Activated CD4-positive, alpha-beta memory T cell treated with anti-CD3 and anti-CD28 coated beads, Interleukin-2, amount 10 ng/mL, durations not matched to agents 7 days and 5 days (primary cell): ENCODE data around the gene CENPA. TPM values are rescaled to one million over a fixed set of nuclear protein-coding genes. Genes with fewer than 3 reads are reported as not detected.
"Not testable (repeated sequence)": the region's sequence is repeated elsewhere in the genome, so short reads cannot be mapped to it uniquely, and the experiment has no call there.

ENCODE experiments used
- CTCF ChIA-PET: fragments of 350-600 bp; sonication (Branson Sonifier 250); formaldehyde crosslinking; loops from one replicate; lab custom pipeline; 2021; ENCODE audit warnings: antibody characterized with exemption, inconsistent platforms; lab: Charles Lee
- POLR2A ChIA-PET: fragments of 350-600 bp; sonication (Branson Sonifier 250); formaldehyde crosslinking; loops from one replicate; lab custom pipeline; 2021; ENCODE audit warnings: antibody characterized with exemption; lab: Charles Lee
- DNase-seq: peaks from one replicate; pipeline ENCODE4 v3.0.0-alpha.2; 2020
- H3K27ac Mint-ChIP-seq: one replicate; pipeline ENCODE4 v1.8.0; 2021; ENCODE audit warnings: mild to moderate bottlenecking, mixed read lengths
- H3K27me3 Mint-ChIP-seq: one replicate; pipeline ENCODE4 v1.8.0; 2021; ENCODE audit warnings: mixed read lengths
- H3K36me3 Mint-ChIP-seq: one replicate; pipeline ENCODE4 v1.8.0; 2021; ENCODE audit warnings: low read depth, mixed read lengths
- H3K4me1 Mint-ChIP-seq: one replicate; pipeline ENCODE4 v1.8.0; 2021; ENCODE audit warnings: mixed read lengths
- H3K4me3 Mint-ChIP-seq: one replicate; pipeline ENCODE4 v1.8.0; 2021; ENCODE audit warnings: mild to moderate bottlenecking, mixed read lengths
- H3K9me3 Mint-ChIP-seq: one replicate; pipeline ENCODE4 v1.8.0; 2021; ENCODE audit warnings: mixed read lengths
- total RNA-seq, 2 experiments: library from RNA; stranded (reverse); gene quantifications; one replicate each; pipeline ENCODE4 v1.2.3, GENCODE V29; 2021

The CENPA gene
- total RNA-seq = 10 to 100 TPM; 39.5 to 43.1 TPM

DNA sequence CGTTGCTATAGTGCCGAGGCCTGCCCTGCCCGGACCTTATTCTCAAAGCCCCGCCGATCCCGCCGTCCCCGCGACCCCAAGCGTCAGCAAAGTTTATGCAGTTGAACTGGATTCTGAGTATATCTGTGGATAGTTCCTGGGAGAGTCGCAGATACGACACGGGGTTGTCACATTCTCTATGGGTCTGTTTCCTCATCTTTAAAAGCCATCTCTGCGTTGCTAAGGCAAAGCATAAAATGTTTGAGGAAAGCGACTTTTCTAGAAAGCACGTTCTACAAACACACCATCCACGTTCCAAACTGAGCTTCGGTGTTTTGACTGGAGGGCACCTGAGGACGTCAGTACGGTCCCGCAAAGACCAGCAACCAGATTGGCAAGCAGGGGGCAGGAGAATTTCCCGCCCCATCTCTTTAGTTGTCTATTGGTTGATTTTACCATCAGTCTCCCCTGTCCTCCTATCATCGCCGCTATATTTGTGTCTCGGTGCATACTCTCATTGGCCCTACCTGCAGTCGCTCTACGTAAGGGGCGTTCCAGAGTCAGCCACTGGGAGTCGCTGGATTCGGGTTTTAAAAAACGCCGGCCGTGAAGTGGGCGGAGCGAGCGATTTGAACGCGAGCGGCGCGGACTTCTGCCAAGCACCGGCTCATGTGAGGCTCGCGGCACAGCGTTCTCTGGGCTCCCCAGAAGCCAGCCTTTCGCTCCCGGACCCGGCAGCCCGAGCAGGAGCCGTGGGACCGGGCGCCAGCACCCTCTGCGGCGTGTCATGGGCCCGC is at the start of gene CENPA:
TSS of gene CENPA (plus strand) at position 626 of the 776 bp plus-strand sequence. CDS start at position 767, 141 bp downstream.
- Mint-ChIP-seq H3K27ac (peak within 1 kb of the TSS; percentile 84), H3K4me3 (peak within 1 kb of the TSS; percentile 95), H3K36me3 (peaks cover 44% of the 10 kb centered on the region), H3K27me3 (no peaks in the 10 kb centered on the region), H3K9me3 (peaks cover 6% of the 10 kb centered on the region), H3K4me1 (peaks cover 40% of the 10 kb centered on the region)
- ChIA-PET CTCF (interaction anchor here (1.0 to 1.8 kb wide), 2 partner anchors 15 to 137 kb away, joined by 3 to 4 read pairs; no protein-coding TSS in a partner anchor), POLR2A (interaction anchor here (1.0 to 5.3 kb wide), 6 partner anchors 9 to 585 kb away, joined by 3 to 84 read pairs (median 5); partner anchors contain the start of genes SLC35F6, SNX17 and TMEM214)
- peak; percentile 97 for DNase-seq

DNA sequence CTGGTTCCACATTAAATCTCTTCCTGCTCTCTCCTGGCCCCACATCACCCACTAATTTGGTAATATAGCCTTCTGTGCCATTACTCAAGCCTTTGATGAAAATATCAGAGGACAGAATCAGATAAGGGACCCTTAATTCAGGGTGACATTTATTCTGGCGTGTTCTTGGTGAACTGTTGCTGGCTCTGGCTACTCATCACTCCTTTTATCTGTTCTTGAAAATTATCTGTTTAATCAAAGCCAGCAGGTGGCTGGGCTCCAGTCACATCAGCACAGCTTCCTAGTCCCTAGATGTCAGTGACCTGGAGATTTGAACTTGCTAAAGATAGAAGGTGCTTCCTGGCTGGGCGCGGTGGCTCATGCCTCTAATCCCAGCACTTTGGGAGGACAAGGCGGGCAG is 48.6 kb upstream of the CENPA start:
- no peak for DNase-seq
- no peaks in the 10 kb centered on the region for H3K36me3 Mint-ChIP-seq
- no peak overlapping the region for H3K4me3 Mint-ChIP-seq
- ChIA-PET POLR2A (no interaction called here), CTCF (interaction anchor here (1.6 kb wide), 1 partner anchor 8 kb away, joined by 8 read pairs; no protein-coding TSS in a partner anchor)
- no peak overlapping the region for H3K27ac Mint-ChIP-seq
- H3K4me1 Mint-ChIP-seq = peaks cover 7% of the 10 kb centered on the region
- H3K9me3 Mint-ChIP-seq = no peaks in the 10 kb centered on the region
- H3K27me3 Mint-ChIP-seq = peaks cover 6% of the 10 kb centered on the region

DNA sequence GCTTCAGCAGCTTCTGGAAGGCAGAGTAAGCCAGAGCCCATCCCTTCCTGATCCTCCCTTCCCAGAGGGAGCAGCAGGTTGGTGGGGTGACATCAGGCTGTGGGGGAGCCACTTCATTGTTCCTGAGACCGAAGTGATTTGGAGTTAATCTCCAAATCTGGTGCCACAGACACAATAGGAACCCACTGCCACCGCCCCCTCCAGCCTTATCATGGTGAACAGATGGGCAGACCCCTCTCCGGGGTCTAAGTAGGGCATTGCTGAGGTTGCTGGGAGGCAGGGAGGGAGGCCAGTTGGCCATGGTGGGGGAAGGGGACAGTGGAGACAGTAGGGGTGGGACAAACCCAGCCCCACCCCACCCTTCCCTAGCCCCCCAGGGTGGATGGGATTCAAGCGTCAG is 47.4 kb upstream of the CENPA start:
- H3K4me3 Mint-ChIP-seq = no peak overlapping the region
- no peaks in the 10 kb centered on the region for H3K9me3 Mint-ChIP-seq
- no peaks in the 10 kb centered on the region for H3K36me3 Mint-ChIP-seq
- no peak for DNase-seq
- POLR2A ChIA-PET = no interaction called here
- CTCF ChIA-PET = no interaction called here
- H3K27ac Mint-ChIP-seq = no peak overlapping the region
- H3K27me3 Mint-ChIP-seq = peaks cover 4% of the 10 kb centered on the region
- H3K4me1 Mint-ChIP-seq = peaks cover 7% of the 10 kb centered on the region

DNA sequence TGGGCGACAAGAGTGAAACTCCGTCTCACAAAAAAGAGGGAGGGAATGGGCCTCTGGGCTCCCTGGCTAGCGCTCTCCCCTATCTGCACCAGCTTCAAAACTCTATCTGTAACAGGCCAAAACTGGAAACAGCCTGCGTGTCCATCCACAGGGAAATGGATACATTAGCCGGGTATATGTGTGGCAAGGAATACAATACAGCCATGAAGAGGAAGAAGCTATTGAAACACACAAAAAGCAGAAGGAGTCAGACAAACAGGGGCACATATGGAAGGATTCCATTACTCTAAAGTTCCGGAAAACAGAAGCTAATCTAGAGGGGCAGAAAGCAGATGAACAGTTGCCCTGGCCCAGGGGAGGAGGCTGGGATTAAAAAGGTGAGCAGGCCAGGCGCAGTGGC is 46.3 kb upstream of the CENPA start:
- H3K27ac Mint-ChIP-seq = no peak overlapping the region
- H3K4me1 Mint-ChIP-seq = peaks cover 7% of the 10 kb centered on the region
- H3K9me3 Mint-ChIP-seq = no peaks in the 10 kb centered on the region
- H3K36me3 Mint-ChIP-seq = no peaks in the 10 kb centered on the region
- POLR2A ChIA-PET = no interaction called here
- no peak for DNase-seq
- no peak overlapping the region for H3K4me3 Mint-ChIP-seq
- CTCF ChIA-PET = no interaction called here
- peaks cover 1% of the 10 kb centered on the region for H3K27me3 Mint-ChIP-seq

DNA sequence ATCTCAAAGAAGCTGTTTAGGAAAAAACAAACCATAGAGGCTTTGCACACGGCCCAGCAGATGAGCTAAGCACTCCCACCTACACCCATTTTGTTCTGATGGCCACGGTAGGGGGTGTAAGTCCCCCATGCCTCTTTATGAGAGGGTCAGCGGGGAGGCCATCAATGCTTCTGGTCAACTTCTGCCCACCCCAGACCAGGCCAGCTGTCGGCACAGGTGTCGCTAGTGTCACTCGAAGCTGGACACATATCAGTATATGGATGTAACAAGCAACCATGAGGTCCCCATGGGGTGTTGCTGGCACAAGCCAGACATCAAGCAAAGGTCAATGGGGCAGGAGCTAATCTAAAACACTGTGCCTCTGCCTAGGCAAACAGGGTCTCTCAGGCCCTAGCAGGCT is 45.5 kb upstream of the CENPA start:
- Mint-ChIP-seq H3K9me3 (no peaks in the 10 kb centered on the region), H3K4me1 (peaks cover 7% of the 10 kb centered on the region), H3K27me3 (peaks cover 1% of the 10 kb centered on the region), H3K4me3 (no peak overlapping the region), H3K27ac (no peak overlapping the region), H3K36me3 (no peaks in the 10 kb centered on the region)
- CTCF ChIA-PET = no interaction called here
- no peak for DNase-seq
- POLR2A ChIA-PET = no interaction called here

DNA sequence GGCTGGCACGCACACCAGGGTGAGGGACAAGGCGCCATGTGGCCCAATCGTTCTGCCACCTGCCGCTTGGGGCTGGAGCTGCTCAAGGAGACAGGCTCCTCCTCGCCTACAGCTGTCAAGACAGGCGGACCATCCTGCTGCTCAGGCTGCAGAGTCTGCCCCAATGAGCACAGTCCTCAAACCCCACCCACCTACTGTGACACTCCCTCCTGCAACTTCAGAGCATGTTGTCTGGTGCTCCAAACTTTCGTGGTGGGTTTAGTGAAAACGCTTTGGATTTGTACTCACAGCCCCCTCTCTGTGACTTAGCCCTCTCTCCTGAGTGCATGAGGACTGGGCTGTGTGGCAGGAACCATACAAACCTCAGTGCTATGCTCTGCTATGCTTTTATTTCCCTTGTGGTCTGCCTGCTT is 45.0 kb upstream of the CENPA start:
- Mint-ChIP-seq H3K9me3 (no peaks in the 10 kb centered on the region), H3K4me3 (no peak overlapping the region), H3K36me3 (no peaks in the 10 kb centered on the region), H3K27ac (no peak overlapping the region), H3K4me1 (peaks cover 7% of the 10 kb centered on the region), H3K27me3 (peaks cover 1% of the 10 kb centered on the region)
- ChIA-PET CTCF (interaction anchor here (0.8 kb wide), 1 partner anchor 133 kb away, joined by 3 read pairs; no protein-coding TSS in a partner anchor), POLR2A (no interaction called here)
- DNase-seq = no peak

DNA sequence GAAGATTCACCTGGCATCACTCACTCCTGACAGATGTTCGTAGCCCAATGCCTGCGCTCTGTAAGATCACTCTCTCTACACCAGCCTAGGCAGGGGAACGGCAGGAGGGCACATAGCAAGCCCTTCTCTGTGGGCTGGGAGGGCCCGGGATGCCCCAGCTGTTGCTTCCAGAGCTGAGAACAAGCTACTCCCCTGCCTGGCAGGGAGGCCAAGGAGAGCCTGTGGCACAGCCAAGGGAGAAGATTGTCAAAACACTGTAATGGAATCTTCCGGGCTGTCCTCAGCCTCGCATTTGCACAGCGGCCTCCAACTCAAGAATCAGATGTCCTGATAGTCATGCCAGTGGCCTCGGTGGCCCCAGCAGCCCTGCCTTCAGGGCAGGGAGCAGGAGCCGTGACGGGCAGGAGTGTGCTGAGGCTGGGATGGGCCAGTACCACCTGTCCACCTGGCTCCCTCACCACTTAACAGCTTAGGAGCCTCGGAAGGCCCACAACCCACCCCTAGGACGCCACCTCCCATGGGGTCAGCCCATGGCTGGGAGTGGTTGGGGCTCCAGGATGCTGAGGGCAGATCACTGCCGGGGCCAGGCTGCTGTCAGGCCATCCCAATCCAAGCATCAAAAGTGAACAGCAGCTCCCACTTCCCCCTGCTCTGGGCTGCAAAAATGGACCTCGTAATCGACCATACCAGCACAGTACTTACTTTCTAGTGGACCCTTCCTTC is 43.6 kb upstream of the CENPA start:
- DNase-seq = no peak
- no peaks in the 10 kb centered on the region for H3K9me3 Mint-ChIP-seq
- no peak overlapping the region for H3K27ac Mint-ChIP-seq
- peaks cover 7% of the 10 kb centered on the region for H3K4me1 Mint-ChIP-seq
- POLR2A ChIA-PET = no interaction called here
- CTCF ChIA-PET = interaction anchor here (0.5 to 1.1 kb wide), 3 partner anchors 104 to 887 kb away, joined by 3 read pairs; no protein-coding TSS in a partner anchor
- no peak overlapping the region for H3K4me3 Mint-ChIP-seq
- peaks cover 1% of the 10 kb centered on the region for H3K27me3 Mint-ChIP-seq
- no peaks in the 10 kb centered on the region for H3K36me3 Mint-ChIP-seq

GRCh38 chr2:26743852-26744251 is 42.0 kb upstream of the CENPA start:
- peaks cover 7% of the 10 kb centered on the region for H3K4me1 Mint-ChIP-seq
- no peak overlapping the region for H3K4me3 Mint-ChIP-seq
- H3K27ac Mint-ChIP-seq = no peak overlapping the region
- ChIA-PET POLR2A (no interaction called here), CTCF (interaction anchor here (2.5 to 6.5 kb wide), 2 partner anchors 138 to 147 kb away, joined by 9 to 88 read pairs; no protein-coding TSS in a partner anchor)
- no peak for DNase-seq
- H3K36me3 Mint-ChIP-seq = no peaks in the 10 kb centered on the region
- no peaks in the 10 kb centered on the region for H3K27me3 Mint-ChIP-seq
- H3K9me3 Mint-ChIP-seq = no peaks in the 10 kb centered on the region

- Mint-ChIP-seq H3K36me3 (no peaks in the 10 kb centered on the region), H3K27me3 (no peaks in the 10 kb centered on the region), H3K4me1 (peaks cover 7% of the 10 kb centered on the region), H3K9me3 (no peaks in the 10 kb centered on the region), H3K27ac (no peak overlapping the region), H3K4me3 (no peak overlapping the region)
- ChIA-PET CTCF (interaction anchor here (0.8 to 6.5 kb wide), 13 partner anchors 9 to 166 kb away, joined by 3 to 88 read pairs (median 4); no protein-coding TSS in a partner anchor), POLR2A (interaction anchor here (1.3 kb wide), 1 partner anchor 139 kb away, joined by 5 read pairs; no protein-coding TSS in a partner anchor)
- DNase-seq = no peak
Measured at GRCh38 chr2:26744953-26745352, 40.9 kb upstream of the CENPA start.

GRCh38 chr2:26745609-26746327 is 40.1 kb upstream of the CENPA start:
- no peak overlapping the region for H3K4me3 Mint-ChIP-seq
- POLR2A ChIA-PET = interaction anchor here (1.3 kb wide), 1 partner anchor 140 kb away, joined by 5 read pairs; no protein-coding TSS in a partner anchor

DNA sequence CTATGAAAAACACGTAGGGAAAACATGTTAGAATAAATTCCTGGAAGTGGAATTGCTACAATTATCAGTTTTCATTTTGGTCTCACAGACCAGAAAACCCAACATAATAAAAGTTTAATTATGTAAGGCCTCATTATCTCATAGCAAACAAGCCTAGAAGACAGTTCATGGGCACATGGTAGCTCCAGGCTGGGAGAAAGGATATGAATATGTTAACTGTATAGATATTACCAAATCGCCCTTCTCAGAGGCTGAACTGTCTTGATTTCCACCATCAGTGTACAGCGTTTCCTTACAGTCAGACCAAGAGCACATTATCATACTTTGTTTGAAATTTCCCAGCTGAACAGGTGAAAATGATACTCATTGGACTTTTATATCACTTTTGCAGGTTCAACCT is 38.9 kb upstream of the CENPA start:
- H3K4me3 Mint-ChIP-seq = no peak overlapping the region
- DNase-seq = no peak
- no peaks in the 10 kb centered on the region for H3K27me3 Mint-ChIP-seq
- CTCF ChIA-PET = interaction anchor here (1.0 to 6.5 kb wide), 4 partner anchors 26 to 169 kb away, joined by 3 to 88 read pairs (median 4); no protein-coding TSS in a partner anchor
- no peaks in the 10 kb centered on the region for H3K4me1 Mint-ChIP-seq
- no peaks in the 10 kb centered on the region for H3K36me3 Mint-ChIP-seq
- POLR2A ChIA-PET = no interaction called here
- no peaks in the 10 kb centered on the region for H3K9me3 Mint-ChIP-seq
- no peak overlapping the region for H3K27ac Mint-ChIP-seq

More at GRCh38 chr2:26745609-26746327, 40.1 kb upstream of the CENPA start:
- no peaks in the 10 kb centered on the region for H3K9me3 Mint-ChIP-seq
- no peaks in the 10 kb centered on the region for H3K27me3 Mint-ChIP-seq
- H3K27ac Mint-ChIP-seq = no peak overlapping the region
- H3K4me1 Mint-ChIP-seq = peaks cover 5% of the 10 kb centered on the region
- H3K36me3 Mint-ChIP-seq = no peaks in the 10 kb centered on the region
- peak; percentile 80 for DNase-seq
- CTCF ChIA-PET = interaction anchor here (0.6 to 6.5 kb wide), 19 partner anchors 10 to 319 kb away, joined by 3 to 88 read pairs (median 3); no protein-coding TSS in a partner anchor

DNA sequence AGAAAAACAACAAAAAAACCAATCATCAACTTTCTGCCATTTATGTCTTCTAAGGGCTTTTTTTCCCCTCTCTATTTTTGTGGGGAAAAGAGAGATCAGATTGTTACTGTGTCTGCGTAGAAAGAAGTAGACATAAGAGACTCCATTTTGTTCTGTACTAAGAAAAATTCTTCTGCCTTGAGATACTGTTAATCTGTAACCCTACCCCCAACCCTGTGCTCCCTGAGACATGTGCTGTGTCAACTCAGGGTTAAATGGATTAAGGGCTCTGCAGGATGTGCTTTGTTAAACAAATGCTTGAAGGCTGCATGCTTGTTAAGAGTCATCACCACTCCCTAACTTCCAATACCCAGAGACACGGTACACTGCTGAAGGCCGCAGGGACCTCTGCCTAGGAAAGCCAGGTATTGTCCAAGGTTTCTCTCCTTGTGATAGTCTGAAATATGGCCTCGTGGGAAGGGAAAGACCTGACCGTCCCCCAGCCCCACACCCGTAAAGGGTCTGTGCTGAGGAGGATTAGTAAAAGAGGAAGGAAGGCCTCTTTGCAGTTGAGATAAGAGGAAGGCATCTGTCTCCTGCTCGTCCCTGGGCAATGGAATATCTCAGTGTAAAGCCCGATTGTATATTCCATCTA is 36.0 kb upstream of the CENPA start:
- H3K36me3 Mint-ChIP-seq, POLR2A ChIA-PET, H3K9me3 Mint-ChIP-seq, DNase-seq, H3K4me1 Mint-ChIP-seq, H3K27ac Mint-ChIP-seq, H3K4me3 Mint-ChIP-seq, H3K27me3 Mint-ChIP-seq: not testable (repeated sequence)
- CTCF ChIA-PET = interaction anchor here (6.5 kb wide), 1 partner anchor 144 kb away, joined by 88 read pairs; no protein-coding TSS in a partner anchor
